Stimulated activated CD8-positive, alpha-beta memory T cell treated with anti-CD3 and anti-CD28 coated beads, Interleukin-15, amount 100 ng/mL, for 24 hours (primary cell): Measurements from ENCODE around the gene RHOA.

Experiments
- DNase-seq: peaks from one replicate; pipeline ENCODE4 v3.0.0-alpha.2; 2020; ENCODE audit warnings: low read depth

RHOA gene

DNA sequence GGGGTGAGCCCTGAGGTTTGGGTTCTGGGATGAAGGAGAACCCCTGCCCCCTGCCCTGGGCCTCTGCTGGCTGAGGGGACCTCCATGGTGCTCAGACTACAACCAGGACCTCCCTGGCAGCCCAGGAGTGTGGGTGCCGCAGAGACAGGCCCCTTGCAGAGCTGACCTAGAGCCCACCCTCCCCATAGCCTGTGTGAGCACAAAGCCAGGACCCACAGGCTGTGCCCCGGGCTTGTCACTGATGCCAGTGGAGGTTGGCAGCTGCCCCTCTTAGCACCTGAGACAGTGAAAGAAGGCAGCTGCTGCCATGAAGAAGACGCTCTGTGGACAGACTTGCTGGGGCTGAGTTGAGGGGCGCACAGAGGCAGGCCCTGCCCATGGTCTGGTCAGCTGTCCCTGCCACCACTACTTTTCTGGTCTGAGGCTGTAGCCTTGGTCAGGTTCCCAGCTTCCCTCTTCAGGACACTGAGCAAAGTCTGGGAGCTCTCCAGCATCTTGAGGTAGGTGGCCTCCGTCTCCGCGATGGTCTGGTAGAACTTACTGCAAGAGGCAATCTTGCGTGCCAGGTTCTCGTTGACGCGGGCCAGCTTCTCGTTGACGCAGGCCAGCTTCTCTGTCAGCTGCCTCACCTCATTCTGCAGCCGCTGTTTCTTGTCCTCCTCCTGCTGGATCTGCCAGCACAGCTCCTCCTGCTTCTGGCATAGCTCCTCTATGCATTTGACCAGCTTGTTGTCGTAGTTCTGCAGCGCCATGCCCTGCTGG, 94.9 kb downstream of the RHOA start:
- no peak for DNase-seq

DNA sequence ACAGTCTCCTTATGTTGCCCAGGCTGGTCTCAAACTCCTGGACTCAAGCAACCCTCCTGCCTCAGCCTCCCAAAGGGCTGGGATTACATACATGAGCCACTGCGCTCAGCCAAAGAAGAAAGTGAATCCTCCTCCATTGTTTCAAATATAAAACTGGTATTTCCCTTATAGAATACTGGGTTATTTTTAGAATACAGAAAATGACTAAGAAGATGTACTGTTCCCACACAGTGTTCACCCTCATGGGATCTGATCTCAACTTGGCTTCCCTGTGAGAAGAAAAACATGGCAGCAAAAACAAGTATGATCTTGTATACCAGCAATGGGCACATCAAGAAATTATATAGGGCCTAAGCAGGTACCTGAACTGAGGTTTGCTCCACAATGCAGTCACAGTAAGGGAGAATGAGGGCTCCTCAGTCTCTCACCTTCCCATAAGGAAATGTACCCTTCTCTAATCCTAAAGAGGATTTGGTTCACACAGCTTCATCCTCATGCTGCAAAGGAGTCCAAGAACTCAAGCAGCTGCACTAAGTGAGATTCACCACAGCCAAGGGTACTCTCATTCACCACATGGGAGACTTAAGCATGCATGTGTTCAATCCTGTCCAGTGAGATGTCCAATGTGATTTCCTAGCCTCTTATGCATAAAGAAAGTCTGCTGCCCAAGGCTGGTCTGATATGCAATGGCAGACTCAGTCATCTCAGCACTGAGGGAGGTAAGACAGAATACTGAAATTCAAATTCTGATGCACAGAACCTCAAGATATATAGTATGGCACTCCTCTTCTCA, 97.7 kb downstream of the RHOA start:
- no peak for DNase-seq

GRCh38 chr3:49311283-49311682, 100.5 kb downstream of the RHOA start:
- DNase-seq, result no peak

- DNase-seq, result no peak
These were observed 101.1 kb downstream of the RHOA start for GRCh38 chr3:49310677-49311076.
